GM21717 (cell line): ENCODE measurements around the gene B4GALT2.

ENCODE experiments used
- ATAC-seq: cut with Tn5 transposase; IDR thresholded peaks from one replicate; pipeline ENCODE4 v1.9.1; 2021; ENCODE audit warnings: mild to moderate bottlenecking, moderate library complexity; ENCODE audit not compliant: unreplicated experiment

The B4GALT2 gene

DNA sequence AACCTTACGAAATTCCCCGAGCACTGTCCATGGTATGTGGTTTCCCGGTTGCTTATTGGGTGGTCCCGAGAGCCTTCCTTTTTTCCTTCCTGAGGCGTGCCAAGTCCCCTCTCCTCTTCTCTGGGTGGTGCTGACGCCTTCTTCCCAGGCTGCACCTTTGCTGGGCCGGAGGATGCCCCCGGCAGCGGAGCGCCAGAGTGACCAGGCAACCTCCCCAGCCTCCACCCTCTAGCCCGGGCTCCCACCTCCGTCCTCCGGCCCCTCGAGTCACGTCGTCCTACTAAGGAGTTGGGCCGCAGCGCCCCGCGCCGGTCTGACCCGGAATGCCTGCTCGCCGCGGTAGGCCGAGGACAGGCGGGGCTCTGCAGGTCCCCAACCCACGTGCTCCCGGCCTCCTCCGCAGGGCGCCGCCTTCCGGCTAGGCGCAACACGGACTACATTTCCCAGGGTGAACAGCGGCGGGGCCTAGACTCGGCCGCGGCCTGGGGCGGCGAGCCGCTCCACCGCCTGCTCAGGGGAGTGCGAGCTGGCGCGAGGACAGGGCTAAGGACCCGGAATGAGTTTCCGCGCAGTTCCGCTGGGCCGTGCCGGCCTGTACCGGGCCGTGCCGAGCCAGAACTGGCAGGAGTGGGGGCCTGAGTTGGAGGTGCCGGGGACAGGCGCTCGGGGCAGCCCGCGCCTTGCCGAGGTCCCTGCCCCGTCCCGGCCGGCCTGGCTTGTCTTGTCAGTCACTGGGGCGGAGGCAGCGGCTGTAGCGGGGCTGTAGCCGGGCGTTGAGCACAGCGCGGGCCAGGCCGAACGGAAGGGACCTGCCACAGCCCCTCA is 32.6 kb upstream of the B4GALT2 start, which contains the start of gene IPO13:
IPO13 (plus strand) TSS at position 715 of the 825 bp plus-strand sequence. CDS start 651 bp downstream, outside the sequence.
- ATAC-seq = peak; percentile 90

DNA sequence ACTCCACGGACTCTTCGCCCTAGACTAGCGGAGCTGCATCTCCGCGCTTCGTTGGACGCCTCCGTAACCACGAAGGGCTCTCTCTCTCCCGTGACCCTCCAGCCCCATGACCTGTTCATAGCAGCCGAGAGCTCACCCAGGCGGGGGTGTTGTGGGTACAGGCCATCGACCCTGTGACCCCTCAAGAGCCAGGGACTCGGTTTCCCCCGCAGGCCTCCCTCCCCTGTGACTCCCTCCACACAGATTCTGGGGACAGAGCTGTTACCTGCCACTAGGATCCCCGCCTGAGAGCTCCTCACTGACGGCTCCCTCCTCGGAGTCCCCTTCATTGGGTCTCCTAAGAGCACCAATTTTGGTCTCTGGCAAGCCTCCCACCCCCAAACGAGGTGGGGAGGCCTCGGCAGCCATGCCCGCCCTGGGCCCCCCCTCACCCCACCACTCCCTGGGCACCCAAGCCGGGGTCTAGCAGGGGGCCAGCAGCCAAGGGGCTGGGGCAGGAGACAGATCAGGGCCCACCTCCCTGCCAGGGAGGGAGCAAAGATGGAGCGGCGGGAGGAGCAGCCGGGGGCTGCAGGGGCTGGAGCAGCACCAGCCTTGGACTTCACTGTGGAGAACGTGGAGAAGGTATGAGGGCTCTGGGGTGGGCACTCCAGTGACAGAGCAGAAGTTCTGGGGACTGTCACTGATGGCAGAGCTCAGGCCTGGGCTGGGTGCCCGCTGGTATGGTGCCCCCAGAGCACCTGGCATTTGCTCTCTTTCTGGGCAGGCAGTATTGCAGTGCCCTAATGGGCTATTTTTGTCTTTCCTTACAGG is 31.7 kb upstream of the B4GALT2 start:
- ATAC-seq = peak; percentile 23

DNA sequence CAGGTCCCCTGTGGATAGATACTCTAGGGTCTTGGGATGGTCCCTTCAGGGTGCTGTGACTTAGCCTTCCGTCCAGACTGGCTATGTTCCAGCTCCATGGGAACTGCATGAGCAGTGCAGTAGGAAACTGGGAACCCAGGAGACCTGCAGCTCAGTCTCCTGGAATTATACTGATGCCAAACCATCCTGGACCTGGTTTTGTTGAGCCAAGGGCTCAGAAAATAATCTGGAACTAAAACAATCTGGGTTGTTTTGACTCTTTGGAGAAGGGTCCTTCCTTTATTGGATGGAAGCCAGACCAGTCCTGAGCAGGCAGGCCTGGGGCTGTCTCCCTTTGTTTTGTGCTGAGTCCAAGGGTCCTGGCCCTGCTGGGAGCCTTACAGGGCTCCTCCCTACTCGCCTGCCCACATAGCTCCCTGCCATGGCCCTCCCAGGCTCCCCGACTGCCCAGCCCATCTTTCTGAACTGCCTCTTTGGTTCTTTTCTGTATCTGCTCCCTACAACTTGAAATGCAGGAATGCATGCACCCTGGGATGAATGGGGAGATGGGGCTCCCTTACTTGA is 31.1 kb upstream of the B4GALT2 start:
- ATAC-seq = no peak

DNA sequence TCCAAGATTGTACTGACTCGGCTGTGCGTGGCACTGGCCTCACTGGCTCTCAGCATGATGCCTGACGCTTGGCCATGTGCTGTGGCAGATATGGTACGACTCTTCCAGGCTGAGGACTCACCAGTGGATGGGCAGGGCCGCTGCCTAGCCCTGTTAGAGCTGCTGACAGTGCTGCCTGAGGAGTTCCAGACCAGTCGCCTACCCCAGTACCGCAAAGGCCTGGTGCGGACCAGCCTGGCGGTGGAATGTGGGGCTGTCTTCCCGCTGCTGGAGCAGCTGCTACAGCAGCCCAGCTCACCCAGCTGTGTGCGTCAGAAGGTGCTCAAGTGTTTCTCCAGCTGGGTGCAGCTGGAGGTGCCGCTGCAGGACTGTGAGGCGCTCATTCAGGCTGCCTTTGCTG is 29.3 kb upstream of the B4GALT2 start:
- ATAC-seq = no peak

DNA sequence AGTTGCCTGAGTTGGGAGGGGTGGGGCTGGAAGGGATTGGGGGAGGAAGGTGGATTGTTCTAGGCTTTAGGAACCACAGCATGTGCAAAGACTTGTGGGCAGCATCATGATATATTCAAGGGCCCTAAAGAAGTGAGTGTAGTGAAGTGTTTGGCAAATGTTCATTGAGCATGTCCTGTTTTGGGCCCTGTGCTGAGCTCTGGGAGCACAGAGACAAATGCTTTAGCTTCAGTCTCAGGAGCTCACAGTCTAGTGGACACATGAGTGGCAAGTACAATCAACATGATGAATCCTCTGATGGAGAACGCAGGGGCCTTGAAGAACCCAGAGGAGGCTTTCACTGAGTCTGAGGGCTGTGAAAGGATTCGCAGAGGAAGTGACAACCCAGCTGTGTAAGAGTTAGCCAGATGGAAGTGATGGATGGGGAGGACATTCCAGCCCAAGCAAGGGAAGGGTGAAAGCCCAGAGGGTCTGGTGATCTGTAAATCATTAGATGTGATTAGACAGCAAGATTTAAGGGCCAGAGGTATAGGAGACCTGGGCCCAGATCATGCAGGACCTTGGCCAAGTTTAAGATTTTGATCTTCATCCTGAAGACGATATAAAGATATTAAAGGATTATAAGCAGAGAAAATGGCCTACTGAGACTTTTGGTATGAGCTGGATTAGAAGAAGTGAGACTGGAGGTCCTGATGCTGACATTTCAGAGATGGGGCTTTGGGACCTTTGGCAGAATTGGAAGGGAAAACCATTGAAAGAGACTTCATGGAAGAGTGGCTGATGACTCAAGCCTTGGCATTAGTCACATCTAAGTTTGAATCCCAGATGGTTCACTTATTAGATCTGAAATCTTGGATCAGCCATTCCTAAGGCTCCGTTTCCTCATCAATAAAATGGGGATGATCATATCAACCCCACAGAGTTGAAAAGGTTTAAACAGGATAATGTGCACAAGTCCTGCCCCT is 27.7 kb upstream of the B4GALT2 start:
- ATAC-seq = no peak

DNA sequence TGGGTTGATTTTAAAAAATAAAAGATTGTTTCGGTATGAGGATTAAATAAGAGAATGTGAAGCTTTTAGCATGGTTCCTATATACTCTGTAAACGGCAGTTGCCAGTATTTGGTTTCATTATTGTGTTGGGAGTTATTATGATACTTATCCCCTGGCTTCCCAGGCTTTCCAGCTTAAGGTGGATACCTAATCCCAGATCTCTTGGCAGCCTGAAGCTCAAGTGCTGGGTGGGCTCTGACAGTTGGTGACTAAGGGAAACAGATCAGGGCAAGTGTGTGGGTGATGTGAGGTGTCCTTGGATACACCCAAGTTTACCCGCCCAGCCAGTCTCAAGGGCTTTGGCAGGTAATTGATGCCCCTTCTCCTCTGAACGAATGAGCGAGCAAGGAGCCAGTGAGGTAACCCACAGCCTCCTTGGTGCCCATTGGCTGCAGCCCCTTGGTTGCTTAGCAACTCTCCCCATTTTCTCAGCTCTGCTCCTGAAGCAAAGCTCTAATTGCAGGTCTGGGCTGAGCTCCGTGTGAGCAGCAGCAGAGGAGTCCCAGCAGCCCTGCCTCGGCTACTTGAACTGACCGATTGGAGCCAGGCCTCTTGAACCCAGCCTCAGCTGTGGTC is 26.2 kb upstream of the B4GALT2 start:
- no peak for ATAC-seq

DNA sequence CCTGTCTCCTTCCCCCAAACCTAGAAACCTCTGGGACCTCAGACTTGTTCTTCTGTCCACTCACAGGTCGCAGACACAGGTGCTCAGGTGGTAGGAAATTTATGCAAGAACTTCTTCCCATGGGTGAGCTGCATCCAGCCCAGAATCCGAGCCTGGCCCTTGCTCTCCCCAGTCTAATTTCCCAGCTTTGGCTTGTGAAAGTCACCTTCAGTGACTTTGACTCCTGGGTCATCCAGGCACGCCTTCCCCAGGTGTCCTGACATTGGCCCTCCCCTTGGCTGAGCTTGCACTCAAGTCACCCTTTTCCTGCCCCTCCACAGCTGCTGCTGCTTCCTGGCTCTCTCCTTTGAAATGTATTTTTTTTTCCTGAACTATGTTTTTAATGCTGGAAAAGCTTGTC is 25.6 kb upstream of the B4GALT2 start:
- no peak for ATAC-seq

DNA sequence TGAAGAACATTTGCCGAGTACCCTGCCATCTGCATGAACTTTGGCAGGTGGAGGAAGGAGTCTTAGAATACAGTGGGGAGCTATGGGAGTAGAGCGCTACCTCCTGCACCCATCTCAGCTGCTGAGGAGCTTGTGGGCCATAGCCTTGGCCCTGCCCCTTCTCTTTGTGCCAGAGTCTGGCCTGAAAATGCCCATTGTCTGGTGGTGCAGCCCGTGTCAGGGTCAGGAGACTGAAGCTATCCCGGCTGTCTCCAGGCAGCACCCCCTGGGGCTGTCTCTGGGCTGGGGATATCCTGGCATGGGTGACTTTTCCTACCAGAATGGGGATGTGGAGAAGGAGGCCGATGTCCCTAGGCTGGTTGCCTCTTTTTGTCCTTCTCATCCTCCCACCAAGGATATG is 25.0 kb upstream of the B4GALT2 start:
- ATAC-seq = no peak

DNA sequence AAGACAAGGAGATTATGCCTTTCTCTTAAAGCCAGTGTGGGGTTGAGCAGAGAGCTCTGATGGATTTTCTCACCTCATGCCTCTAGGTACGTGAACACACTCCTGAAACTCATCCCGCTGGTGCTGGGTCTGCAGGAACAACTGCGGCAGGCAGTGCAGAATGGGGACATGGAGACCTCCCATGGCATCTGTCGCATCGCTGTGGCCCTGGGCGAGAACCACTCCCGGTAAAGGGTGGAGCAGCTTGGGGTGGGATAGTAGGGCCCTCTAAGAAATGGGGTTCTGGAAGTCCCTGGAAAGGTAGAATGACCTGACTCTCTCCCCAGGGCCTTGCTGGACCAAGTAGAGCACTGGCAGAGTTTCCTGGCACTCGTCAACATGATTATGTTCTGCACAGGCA is 22.8 kb upstream of the B4GALT2 start:
- ATAC-seq = no peak

DNA sequence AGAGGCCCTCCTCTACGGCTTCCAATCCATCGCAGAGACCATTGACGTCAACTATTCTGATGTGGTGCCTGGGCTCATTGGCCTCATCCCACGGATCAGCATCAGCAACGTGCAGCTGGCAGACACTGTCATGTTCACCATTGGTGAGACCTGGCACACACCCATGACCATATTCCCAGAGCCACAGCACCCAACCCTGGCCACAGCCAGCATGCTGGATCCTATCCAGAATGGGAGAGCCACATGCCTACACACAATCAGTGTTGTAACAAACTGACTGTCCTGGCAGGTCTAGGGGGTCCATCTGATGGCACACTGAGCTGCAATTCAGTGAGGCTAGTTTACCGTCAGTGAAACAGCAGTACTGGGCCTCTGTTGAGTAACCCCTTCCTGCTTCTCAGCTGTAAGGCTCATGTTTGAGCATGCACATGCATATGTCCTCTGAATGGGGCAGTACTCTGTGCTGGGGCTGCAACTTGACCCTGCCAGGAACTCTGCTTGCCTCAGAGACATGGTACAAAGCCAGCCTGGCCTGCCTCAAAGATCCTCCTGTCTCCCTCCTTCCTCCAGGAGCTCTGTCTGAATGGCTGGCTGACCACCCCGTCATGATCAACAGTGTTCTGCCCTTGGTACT is 21.5 kb upstream of the B4GALT2 start:
- no peak for ATAC-seq

DNA sequence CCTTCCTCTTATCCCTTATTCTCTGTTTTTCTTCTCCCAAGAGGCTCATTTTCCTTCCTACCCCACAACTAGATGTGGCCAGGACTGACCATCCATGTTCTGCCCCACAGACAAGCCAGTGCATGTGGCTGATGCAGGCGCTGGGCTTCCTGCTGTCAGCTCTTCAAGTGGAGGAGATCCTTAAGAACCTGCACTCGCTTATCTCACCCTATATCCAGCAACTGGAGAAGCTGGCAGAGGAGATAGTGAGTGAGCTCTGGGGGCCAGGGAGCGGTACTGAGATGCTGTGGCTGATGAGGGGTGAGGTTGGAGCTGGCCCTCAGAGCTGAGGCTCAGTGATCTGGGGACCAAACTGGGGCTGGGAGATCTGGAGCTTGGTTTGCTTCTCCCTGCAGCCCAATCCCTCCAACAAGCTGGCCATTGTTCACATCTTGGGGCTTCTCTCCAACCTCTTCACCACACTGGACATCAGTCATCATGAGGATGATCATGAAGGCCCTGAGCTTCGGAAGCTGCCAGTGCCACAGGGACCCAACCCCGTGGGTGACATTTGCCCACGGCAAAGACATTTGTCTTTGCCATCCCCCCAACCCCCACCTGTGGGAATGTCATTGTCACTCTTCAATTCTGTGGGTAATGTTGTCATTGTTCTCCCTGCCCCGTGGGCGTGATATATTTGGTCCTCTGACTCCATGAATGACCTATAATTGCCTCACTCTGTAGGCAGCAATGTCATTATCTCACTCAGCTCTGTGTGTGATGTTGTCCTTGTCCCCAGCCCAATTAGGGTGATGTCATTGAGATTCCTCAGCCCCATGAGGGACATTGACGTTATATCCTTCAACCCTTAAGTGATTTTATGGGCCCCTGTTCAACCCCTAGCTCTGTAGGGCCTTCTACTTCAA is 20.4 kb upstream of the B4GALT2 start:
- ATAC-seq = no peak

DNA sequence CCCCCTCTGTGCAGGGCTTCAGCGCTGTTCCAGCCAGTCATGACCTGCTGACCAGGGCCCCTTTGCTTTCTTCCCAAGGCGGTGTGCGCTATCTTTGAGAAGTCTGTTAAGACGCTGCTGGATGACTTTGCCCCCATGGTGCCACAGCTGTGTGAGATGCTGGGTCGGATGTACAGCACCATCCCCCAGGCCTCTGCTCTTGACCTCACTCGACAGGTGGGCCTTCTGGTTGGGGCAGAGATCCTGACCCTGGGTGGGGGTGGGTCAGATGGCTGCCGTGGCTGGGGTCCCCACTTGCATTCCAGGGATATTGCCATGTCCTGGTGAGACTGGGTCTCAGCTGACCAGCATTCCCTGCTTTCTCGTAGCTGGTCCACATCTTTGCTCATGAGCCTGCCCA is 18.2 kb upstream of the B4GALT2 start:
- no peak for ATAC-seq

DNA sequence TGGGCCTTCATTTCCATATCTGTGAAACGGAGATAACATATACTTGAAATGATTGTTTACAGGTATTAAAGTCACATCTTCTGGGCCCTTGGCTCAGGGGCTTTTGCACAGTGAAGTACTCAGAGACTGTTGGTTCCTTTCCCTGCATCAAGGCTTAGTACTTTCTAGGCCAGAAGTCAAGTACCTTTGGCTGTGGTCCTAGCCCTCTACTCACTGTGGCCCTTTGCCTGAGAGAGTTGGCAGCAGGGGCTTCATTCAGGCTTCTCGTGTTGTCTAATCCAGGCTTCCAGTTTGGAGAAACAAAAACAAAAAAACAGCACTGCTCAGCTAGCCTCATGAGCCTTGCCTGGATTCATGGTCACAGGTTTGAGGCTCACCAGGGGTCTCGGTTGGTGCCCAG is 17.3 kb upstream of the B4GALT2 start:
- no peak for ATAC-seq

DNA sequence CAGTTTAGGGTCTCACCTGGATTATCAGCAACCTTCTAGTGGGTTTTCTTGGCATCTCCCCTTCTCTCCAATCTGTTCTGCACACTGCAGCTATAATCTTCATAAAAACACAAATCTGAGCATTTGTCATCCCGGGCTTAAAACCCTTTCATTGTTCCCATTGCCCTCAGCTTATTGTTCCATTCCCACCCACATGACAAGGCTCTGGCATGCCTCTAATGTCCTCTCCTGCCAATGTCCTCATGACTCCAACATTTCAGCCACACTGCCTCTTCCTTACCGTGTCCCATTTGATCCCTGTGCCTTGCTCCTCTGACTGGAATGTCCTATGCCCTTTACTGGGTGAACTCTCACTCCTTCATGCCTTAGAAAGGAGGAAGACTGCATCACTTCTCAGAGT is 16.7 kb upstream of the B4GALT2 start:
- no peak for ATAC-seq

DNA sequence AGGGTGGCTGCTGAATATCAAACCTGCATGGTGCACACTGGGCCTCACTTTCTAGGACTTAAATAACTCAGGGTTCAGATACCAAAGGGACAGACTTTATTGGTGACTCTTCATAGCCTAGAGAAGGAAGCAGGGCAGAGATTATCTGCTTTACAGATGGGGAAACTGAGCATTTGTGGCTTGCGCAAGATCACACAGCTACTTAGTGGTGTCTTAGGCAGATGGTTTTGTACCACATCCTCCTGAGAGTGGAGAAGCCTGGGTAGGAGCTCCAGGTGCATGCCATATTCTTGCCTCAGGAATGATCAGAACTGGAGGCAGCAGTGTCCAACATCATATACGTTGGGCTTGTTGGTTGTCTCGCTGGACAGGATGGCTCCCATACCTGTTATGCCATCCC is 16.0 kb upstream of the B4GALT2 start:
- no peak for ATAC-seq

DNA sequence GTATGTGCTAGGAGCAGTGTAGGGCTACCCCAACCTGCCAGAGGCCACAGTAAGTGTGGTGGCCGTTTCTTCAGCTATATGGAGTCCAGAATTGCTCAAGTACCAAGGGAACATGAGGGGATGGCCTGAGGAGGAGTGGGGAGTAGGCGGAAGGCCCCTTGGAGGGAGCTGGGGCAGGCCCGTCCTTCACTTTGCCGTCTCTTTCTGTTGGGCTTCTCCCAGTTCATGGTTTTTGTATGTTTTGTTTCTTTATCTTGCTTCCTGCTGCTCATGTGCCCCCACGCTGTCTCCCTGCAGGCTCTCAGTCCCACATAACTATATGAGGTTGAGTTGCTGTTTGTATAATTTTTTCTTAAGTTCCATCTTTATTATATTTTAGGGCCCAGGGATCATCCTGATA is 15.1 kb upstream of the B4GALT2 start:
- no peak for ATAC-seq

DNA sequence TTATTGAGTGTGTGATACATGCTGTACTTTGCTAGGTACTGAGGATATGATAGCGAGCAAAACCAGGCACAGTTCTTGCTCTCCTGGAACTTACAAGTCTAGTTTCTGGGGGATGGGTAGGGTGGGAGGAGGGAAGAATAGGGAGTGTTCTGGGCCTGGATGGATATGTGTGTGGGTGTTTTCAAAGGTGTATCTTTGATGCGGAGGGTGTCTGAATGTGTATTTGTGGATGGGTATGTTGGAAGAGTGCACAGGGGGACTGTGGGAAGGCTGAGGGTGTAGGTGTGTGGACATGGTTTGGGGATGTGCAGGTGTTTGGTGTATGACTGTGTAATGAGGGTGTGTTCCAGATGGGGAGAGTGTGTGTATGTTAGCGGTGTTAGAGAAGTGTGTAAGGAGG is 13.7 kb upstream of the B4GALT2 start:
- ATAC-seq = no peak

DNA sequence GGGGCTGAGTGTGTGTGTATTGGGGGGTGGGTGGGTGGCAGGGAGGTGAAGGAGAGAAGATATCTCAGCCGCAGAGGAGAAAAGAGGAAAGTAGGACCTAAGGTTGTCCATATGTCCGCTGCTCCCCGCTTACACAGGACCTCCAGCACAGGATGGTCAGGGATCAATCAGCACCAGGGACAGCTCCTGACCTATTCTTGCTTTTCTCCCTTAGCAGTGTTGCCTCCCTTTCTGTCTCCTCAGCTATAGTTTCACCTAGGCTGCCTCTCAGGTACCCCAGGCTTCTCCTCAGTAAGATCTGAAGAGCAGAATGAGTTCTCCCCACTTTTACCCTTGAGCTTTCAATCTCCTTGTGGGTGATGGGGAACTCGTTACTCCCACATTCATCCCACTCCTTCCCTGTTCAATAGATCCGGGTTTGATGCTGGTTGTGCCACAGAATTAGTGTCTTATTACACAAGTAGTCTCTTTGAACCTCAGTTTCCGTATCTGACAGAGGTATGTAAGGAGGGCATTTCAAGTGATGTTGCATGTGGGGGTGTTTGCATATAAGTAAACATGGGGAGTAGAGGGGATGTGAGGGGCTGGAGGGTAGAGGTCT is 10.6 kb upstream of the B4GALT2 start:
- no peak for ATAC-seq
